Uterus (tissue), 4 donors: ENCODE measurements around the gene DUOX1. TPM values are rescaled to one million over a fixed set of nuclear protein-coding genes. Genes with fewer than 3 reads are reported as not detected.
A peak's percentile ranks its signal among the peaks of the same experiment; 100 is the strongest.

ENCODE experiments used
- DNase-seq, 2 donors: peaks; one replicate each; pipeline ENCODE4 v3.0.0-alpha.2; 2019 to 2020
- H3K27ac ChIP-seq, 2 donors: fragments of 200-600 bp; sonication (generic); 1 replicate in 1 of 2; 2 replicates in 1 of 2; pipeline ENCODE4 v1.5.1; 2016 to 2018
- H3K27me3 ChIP-seq, 2 donors: fragments of 200-600 bp; sonication (generic); one replicate each; pipeline ENCODE4 v1.5.1; 2018 to 2019; ENCODE audit warnings: control low read depth in 1 of 2
- H3K36me3 ChIP-seq, 2 donors: fragments of 200-600 bp; sonication (generic); one replicate each; pipeline ENCODE4 v1.5.1; 2019; ENCODE audit warnings: control low read depth in 1 of 2
- H3K4me1 ChIP-seq, 2 donors: fragments of 200-600 bp; sonication (generic); one replicate each; pipeline ENCODE4 v1.5.1; 2018 to 2019; ENCODE audit warnings: control low read depth in 1 of 2
- H3K4me3 ChIP-seq, 2 donors: fragments of 200-600 bp; sonication (generic); 1 replicate in 1 of 2; 2 replicates in 1 of 2; pipeline ENCODE4 v1.5.1; 2018 to 2019; ENCODE audit warnings: mild to moderate bottlenecking in 1 of 2
- H3K9me3 ChIP-seq, 2 donors: fragments of 200-600 bp; sonication (generic); one replicate each; pipeline ENCODE4 v1.5.1; 2019; ENCODE audit warnings: control low read depth in 1 of 2
- CTCF ChIP-seq, 4 experiments: fragments of 200-600 bp in 2 of 4; fragments of 450-650 bp in 2 of 4; sonication (generic) in 2 of 4; IDR thresholded peaks; one replicate each; pipeline ENCODE4 v1.5.1; 2016 to 2019; ENCODE audit warnings: antibody characterized with exemption in 4 of 4, mild to moderate bottlenecking in 2 of 4, moderate library complexity in 1 of 4
- POLR2A ChIP-seq, 2 donors: fragments of 450-650 bp; IDR thresholded peaks; one replicate each; pipeline ENCODE4 v1.6.1; 2016; ENCODE audit warnings: antibody characterized with exemption in 2 of 2, mild to moderate bottlenecking in 1 of 2, moderate library complexity in 1 of 2
- intact Hi-C: fragments of 100-400 bp; cut with DNase I; formaldehyde crosslinking; loops from one replicate; pipeline ENCODE4 v1.15.1; 2023; ENCODE audit warnings: low total_unique reads
- total RNA-seq, 4 donors: library from RNA; depleted of rRNA in 3 of 4; stranded (reverse); fragments of >200 nt in 3 of 4; gene quantifications; one replicate each; pipeline versions ENCODE4 v1.1.0 to v1.2.4, GENCODE V29; 2014 to 2023
- donor health status: DM: yes; HTN: yes; CAD: no.

The DUOX1 gene
- total RNA-seq, 4 donors from 2014 or later: 0.24 to 1.3 (median 0.26) TPM; not detected in 1

- TF ChIP-seq CTCF (IDR thresholded peaks at IDR 0.05) (no peak), POLR2A (IDR thresholded peaks at IDR 0.05) (no peak)
- Histone ChIP-seq H3K27ac (no peak overlapping the region), H3K36me3 (no peaks in the 10 kb centered on the region), H3K27me3 (peaks cover 10 to 32% of the 10 kb centered on the region in 2 donors), H3K9me3 (no peaks in the 10 kb centered on the region), H3K4me3 (no peak overlapping the region), H3K4me1 (peaks cover 0 to 12% of the 10 kb centered on the region in 2 donors)
- no peak for DNase-seq
- intact Hi-C loops: no loop called here
These were observed 12.3 kb upstream of the DUOX1 start for GRCh38 chr15:45117308-45118130.

GRCh38 chr15:45118131-45118588 lies 11.6 kb upstream of the DUOX1 start:
- H3K27me3 ChIP-seq: peaks cover 10 to 32% of the 10 kb centered on the region in 2 donors
- no peak overlapping the region for H3K4me3 ChIP-seq

GRCh38 chr15:45118996-45119395 lies 10.8 kb upstream of the DUOX1 start:
- Histone ChIP-seq H3K4me1 (peaks cover 0 to 11% of the 10 kb centered on the region in 2 donors), H3K27me3 (peaks cover 10 to 32% of the 10 kb centered on the region in 2 donors), H3K36me3 (no peaks in the 10 kb centered on the region), H3K9me3 (no peaks in the 10 kb centered on the region), H3K27ac (no peak overlapping the region), H3K4me3 (no peak overlapping the region)
- intact Hi-C loops: no loop called here
- TF ChIP-seq POLR2A (IDR thresholded peaks at IDR 0.05): no peak
- no peak for TF ChIP-seq CTCF (IDR thresholded peaks at IDR 0.05)
- DNase-seq: no peak

More at GRCh38 chr15:45118131-45118588, 11.6 kb upstream of the DUOX1 start:
- peaks cover 0 to 12% of the 10 kb centered on the region in 2 donors for H3K4me1 ChIP-seq
- H3K36me3 ChIP-seq: no peaks in the 10 kb centered on the region
- DNase-seq: peak; percentile 77 to 82
- TF ChIP-seq POLR2A (IDR thresholded peaks at IDR 0.05): no peak
- TF ChIP-seq CTCF (IDR thresholded peaks at IDR 0.05): peak; percentile 84 to 94 (median 88)
- no peaks in the 10 kb centered on the region for H3K9me3 ChIP-seq
- intact Hi-C loops: no loop called here
- H3K27ac ChIP-seq: no peak overlapping the region

- H3K27me3 ChIP-seq: peaks cover 10 to 21% of the 10 kb centered on the region in 2 donors
- H3K9me3 ChIP-seq: no peaks in the 10 kb centered on the region
- H3K27ac ChIP-seq: no peak overlapping the region
- TF ChIP-seq CTCF (IDR thresholded peaks at IDR 0.05) (no peak), POLR2A (IDR thresholded peaks at IDR 0.05) (no peak)
- peaks cover 0 to 5% of the 10 kb centered on the region in 2 donors for H3K4me1 ChIP-seq
- intact Hi-C loops: no loop called here
- DNase-seq: no peak
- no peak overlapping the region for H3K4me3 ChIP-seq
- no peaks in the 10 kb centered on the region for H3K36me3 ChIP-seq
These were observed 9.5 kb upstream of the DUOX1 start for GRCh38 chr15:45120081-45120972.
